ENCODE results near the gene ZNF507.

GRCh38 chr19:32308431-32309077 is 36.9 kb upstream of the ZNF507 start:
- TF ChIP-seq, protein P1, sequence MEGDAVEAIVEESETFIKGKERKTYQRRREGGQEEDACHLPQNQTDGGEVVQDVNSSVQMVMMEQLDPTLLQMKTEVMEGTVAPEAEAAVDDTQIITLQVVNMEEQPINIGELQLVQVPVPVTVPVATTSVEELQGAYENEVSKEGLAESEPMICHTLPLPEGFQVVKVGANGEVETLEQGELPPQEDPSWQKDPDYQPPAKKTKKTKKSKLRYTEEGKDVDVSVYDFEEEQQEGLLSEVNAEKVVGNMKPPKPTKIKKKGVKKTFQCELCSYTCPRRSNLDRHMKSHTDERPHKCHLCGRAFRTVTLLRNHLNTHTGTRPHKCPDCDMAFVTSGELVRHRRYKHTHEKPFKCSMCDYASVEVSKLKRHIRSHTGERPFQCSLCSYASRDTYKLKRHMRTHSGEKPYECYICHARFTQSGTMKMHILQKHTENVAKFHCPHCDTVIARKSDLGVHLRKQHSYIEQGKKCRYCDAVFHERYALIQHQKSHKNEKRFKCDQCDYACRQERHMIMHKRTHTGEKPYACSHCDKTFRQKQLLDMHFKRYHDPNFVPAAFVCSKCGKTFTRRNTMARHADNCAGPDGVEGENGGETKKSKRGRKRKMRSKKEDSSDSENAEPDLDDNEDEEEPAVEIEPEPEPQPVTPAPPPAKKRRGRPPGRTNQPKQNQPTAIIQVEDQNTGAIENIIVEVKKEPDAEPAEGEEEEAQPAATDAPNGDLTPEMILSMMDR (IDR thresholded peaks at IDR 0.05): no peak
- TF ChIP-seq POLR2A (IDR thresholded peaks at IDR 0.05) (no peak), EP300 (IDR thresholded peaks at IDR 0.05) (no peak)

Data from ovary (tissue), 3 donors.